Measurements from ENCODE around the gene NUDT6.

DNA sequence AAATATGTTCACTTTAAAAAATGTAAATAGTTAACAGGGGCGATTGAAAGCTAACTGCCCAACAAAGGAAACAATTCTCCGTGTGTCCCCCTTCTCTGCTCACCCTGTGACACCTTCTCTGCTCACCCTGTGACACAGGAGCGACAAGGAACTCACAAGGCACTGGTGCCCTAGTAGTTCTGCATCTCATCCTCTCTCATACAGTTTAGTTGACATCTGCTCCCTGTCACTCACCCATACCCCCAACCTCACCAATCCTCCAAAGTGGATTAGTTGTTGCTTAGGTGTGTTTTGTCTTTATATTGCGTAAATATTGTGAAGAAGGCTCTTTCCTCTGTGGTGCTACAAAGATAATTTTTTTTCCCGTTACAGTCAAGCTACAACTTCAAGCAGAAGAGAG lies 46.4 kb downstream of the NUDT6 start:
- TF ChIP-seq, protein P1, sequence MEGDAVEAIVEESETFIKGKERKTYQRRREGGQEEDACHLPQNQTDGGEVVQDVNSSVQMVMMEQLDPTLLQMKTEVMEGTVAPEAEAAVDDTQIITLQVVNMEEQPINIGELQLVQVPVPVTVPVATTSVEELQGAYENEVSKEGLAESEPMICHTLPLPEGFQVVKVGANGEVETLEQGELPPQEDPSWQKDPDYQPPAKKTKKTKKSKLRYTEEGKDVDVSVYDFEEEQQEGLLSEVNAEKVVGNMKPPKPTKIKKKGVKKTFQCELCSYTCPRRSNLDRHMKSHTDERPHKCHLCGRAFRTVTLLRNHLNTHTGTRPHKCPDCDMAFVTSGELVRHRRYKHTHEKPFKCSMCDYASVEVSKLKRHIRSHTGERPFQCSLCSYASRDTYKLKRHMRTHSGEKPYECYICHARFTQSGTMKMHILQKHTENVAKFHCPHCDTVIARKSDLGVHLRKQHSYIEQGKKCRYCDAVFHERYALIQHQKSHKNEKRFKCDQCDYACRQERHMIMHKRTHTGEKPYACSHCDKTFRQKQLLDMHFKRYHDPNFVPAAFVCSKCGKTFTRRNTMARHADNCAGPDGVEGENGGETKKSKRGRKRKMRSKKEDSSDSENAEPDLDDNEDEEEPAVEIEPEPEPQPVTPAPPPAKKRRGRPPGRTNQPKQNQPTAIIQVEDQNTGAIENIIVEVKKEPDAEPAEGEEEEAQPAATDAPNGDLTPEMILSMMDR (conservative IDR thresholded peaks at IDR 0.05) = no peak
- TF ChIP-seq ZFX (IDR thresholded peaks at IDR 0.05) = no peak
